Endothelial cell of umbilical vein (primary cell): ENCODE results near the gene ARID2. TPM values are rescaled to one million over a fixed set of nuclear protein-coding genes. Genes with fewer than 3 reads are reported as not detected.

Experiments used
- BruUV-seq: library from RNA; stranded (reverse); fragments of 400-500 nt; replicated peaks from 2 replicates; lab custom pipeline; 2021; lab: Mats Ljungman, UMichigan
- CTCF ChIA-PET: fragments of 300-600, 350-600 bp; sonication (Branson Sonifier 250); formaldehyde crosslinking; loops from one replicate; lab custom pipeline; 2021; ENCODE audit warnings: antibody characterized with exemption, inconsistent platforms; lab: Charles Lee
- POLR2A ChIA-PET: fragments of 300-600, 350-600 bp; sonication (Branson Sonifier 250); formaldehyde crosslinking; loops from one replicate; lab custom pipeline; 2021; ENCODE audit warnings: antibody characterized with exemption, inconsistent platforms; lab: Charles Lee
- DNase-seq: peaks from one replicate; pipeline ENCODE4 v3.0.0-alpha.2; 2011; ENCODE audit warnings: low read depth, low spot score
- FAIRE-seq: peaks from 2 replicates; lab custom pipeline; 2011; peaks lifted over from hg19 to GRCh38; lab: Jason Lieb, UNC
- H2AFZ ChIP-seq: 2 replicates; pipeline ENCODE4 v1.6.0; 2012; ENCODE audit warnings: low read depth, low read length, control low read depth, inconsistent platforms
- H3K27ac ChIP-seq: 2 replicates; pipeline ENCODE4 v1.5.1; 2011; ENCODE audit warnings: low read depth, mild to moderate bottlenecking, control low read depth, low read length, moderate library complexity; ENCODE audit not compliant: insufficient read depth
- H3K27me3 ChIP-seq, 2 experiments: 2 replicates each; pipeline versions ENCODE4 v1.6.0 to v1.6.1; 2011; ENCODE audit warnings: low read length in 2 of 2, mixed read lengths in 1 of 2; ENCODE audit not compliant: control insufficient read depth in 2 of 2, insufficient read depth in 2 of 2
- H3K36me3 ChIP-seq, 2 experiments: 2 replicates in 1 of 2; 3 replicates in 1 of 2; pipeline ENCODE4 v1.5.1; 2011; ENCODE audit warnings: low read length in 2 of 2, mild to moderate bottlenecking in 1 of 2, moderate library complexity in 1 of 2; ENCODE audit not compliant: control insufficient read depth in 2 of 2, insufficient read depth in 2 of 2; ENCODE audit errors: extremely low read depth in 1 of 2
- H3K4me1 ChIP-seq: 3 replicates; pipeline ENCODE4 v1.5.1; 2011; ENCODE audit warnings: mild to moderate bottlenecking, low read length; ENCODE audit not compliant: control insufficient read depth, insufficient read depth; ENCODE audit errors: extremely low read depth
- H3K4me2 ChIP-seq: 2 replicates; pipeline ENCODE4 v1.6.1; 2011; ENCODE audit warnings: low read length, control low read depth, mixed read lengths; ENCODE audit not compliant: insufficient read depth
- H3K4me3 ChIP-seq, 3 experiments: fragments of 200-600 bp in 1 of 3; sonication (generic), shearing (Covaris generic) in 1 of 3; replicated peaks in 1 of 3; 2 replicates each; pipeline ENCODE4 v1.5.1; 2011 to 2016; ENCODE audit warnings: control low read depth in 3 of 3, low read length in 3 of 3, mild to moderate bottlenecking in 2 of 3, inconsistent platforms in 1 of 3, low read depth in 1 of 3, moderate library complexity in 1 of 3; ENCODE audit not compliant: insufficient read depth in 1 of 3
- H3K79me2 ChIP-seq: 2 replicates; pipeline ENCODE4 v1.6.0; 2012; ENCODE audit warnings: low read length, inconsistent platforms; ENCODE audit not compliant: control insufficient read depth, insufficient read depth
- H3K9ac ChIP-seq: replicated peaks from 2 replicates; pipeline ENCODE3; 2011; ENCODE audit warnings: low read length, control low read depth; ENCODE audit not compliant: insufficient read depth; ENCODE audit errors: extremely low read depth
- H3K9me1 ChIP-seq: replicated peaks from 3 replicates; pipeline ENCODE4 v1.6.0; 2011; ENCODE audit warnings: mild to moderate bottlenecking, low read length; ENCODE audit not compliant: control insufficient read depth, insufficient read depth; ENCODE audit errors: extremely low read depth
- H3K9me3 ChIP-seq: replicated peaks from 2 replicates; pipeline ENCODE4 v1.5.1; 2012; ENCODE audit warnings: low read length, inconsistent platforms; ENCODE audit not compliant: control insufficient read depth, insufficient read depth
- H4K20me1 ChIP-seq: replicated peaks from 2 replicates; pipeline ENCODE3; 2011; ENCODE audit warnings: mild to moderate bottlenecking, low read length; ENCODE audit not compliant: control insufficient read depth, insufficient read depth; ENCODE audit errors: extremely low read depth
- EZH2 ChIP-seq: IDR thresholded peaks from 2 replicates; pipeline ENCODE4 v1.6.1; 2012; ENCODE audit warnings: borderline replicate concordance, low read depth, mild to moderate bottlenecking, moderate library complexity, low read length, inconsistent platforms; ENCODE audit not compliant: severe bottlenecking
- FOS ChIP-seq: IDR thresholded peaks from 2 replicates; pipeline ENCODE4 v1.6.1; 2011; ENCODE audit warnings: mild to moderate bottlenecking, low read length, moderate library complexity, borderline replicate concordance; ENCODE audit not compliant: insufficient read depth
- GATA2 ChIP-seq: IDR thresholded peaks from 2 replicates; pipeline ENCODE4 v1.7.0; 2011; ENCODE audit warnings: low read depth, mild to moderate bottlenecking, moderate library complexity, mixed read lengths, low read length; ENCODE audit not compliant: insufficient read length, insufficient read depth
- JUN ChIP-seq: IDR thresholded peaks from 2 replicates; pipeline ENCODE4 v1.6.1; 2011; ENCODE audit warnings: borderline replicate concordance, low read depth; ENCODE audit not compliant: insufficient read length, insufficient read depth
- MYC ChIP-seq: IDR thresholded peaks from one replicate; pipeline ENCODE4 v1.6.1; 2011; ENCODE audit warnings: mild to moderate bottlenecking, low read depth, low read length
- POLR2A ChIP-seq: IDR thresholded peaks from 2 replicates; pipeline ENCODE4 v1.6.1; 2012; ENCODE audit warnings: low read depth, mild to moderate bottlenecking, control low read depth, low read length
- POLR2AphosphoS5 ChIP-seq: IDR thresholded peaks from 2 replicates; pipeline ENCODE4 v1.6.1; 2012; ENCODE audit warnings: low read depth, mild to moderate bottlenecking, control low read depth, low read length, moderate library complexity; ENCODE audit not compliant: insufficient read depth
- dilution Hi-C: fragments of 300-500 bp; cut with MboI; formaldehyde crosslinking; loops from one replicate; pipeline ENCODE4 v1.15.0; 2019; ENCODE audit warnings: low sequenced_read_pairs; ENCODE audit not compliant: extremely low pct_ligation_motif_present
- intact Hi-C: fragments of 100-400 bp; cut with micrococcal nuclease; formaldehyde crosslinking; loops from one replicate; pipeline ENCODE4 v1.10.0; 2022
- polyA plus RNA-seq, 4 experiments: library from polyadenylated mRNA; depleted of rRNA in 3 of 4; stranded (reverse) in 3 of 4; unstranded in 1 of 4; fragments of >200 nt; gene quantifications; 2 replicates each; pipeline versions ENCODE4 v1.2.1 to v1.2.3, GENCODE V29; 2011 to 2012; ENCODE audit warnings: missing spikeins in 1 of 4
- total RNA-seq: library from RNA; stranded (reverse); gene quantifications from 2 replicates; pipeline ENCODE4 v1.2.3, GENCODE V29; 2021
- TF ChIP-seq, protein P1 (sequence below): IDR thresholded peaks from 2 replicates; pipeline ENCODE4 v1.6.1; 2011; ENCODE audit not compliant: insufficient read depth, insufficient read length
- TF ChIP-seq, protein P2 (sequence below), 2 donors: IDR thresholded peaks; 1 replicate in 1 of 2; 2 replicates in 1 of 2; pipeline ENCODE4 v1.5.1; 2011; ENCODE audit warnings: low read length in 2 of 2, mild to moderate bottlenecking in 2 of 2, moderate library complexity in 2 of 2, control low read depth in 1 of 2, inconsistent platforms in 1 of 2, low read depth in 1 of 2; ENCODE audit not compliant: insufficient read depth in 1 of 2; ENCODE audit errors: extremely low read depth in 1 of 2

Gene ARID2
- total and polyA plus RNA-seq, 2 donors (not counting 3 experiments of a cell fraction or from before 2014, with no cell fraction given) = 10.8 to 26.7 TPM

- intact Hi-C loops (no loop called here), dilution Hi-C loops (no loop called here)
- Histone ChIP-seq H4K20me1 (peaks cover 3% of the 10 kb centered on the region), H3K27me3 (no peaks in the 10 kb centered on the region), H3K36me3 (peaks cover 0 to 7% of the 10 kb centered on the region in 2 experiments), H2AFZ (no peak overlapping the region), H3K9me1 (no peaks in the 10 kb centered on the region), H3K27ac (no peak overlapping the region), H3K4me3 (no peak overlapping the region), H3K4me2 (no peak overlapping the region), H3K9me3 (no peaks in the 10 kb centered on the region), H3K9ac (no peak overlapping the region), H3K4me1 (no peaks in the 10 kb centered on the region), H3K79me2 (no peaks in the 10 kb centered on the region)
- DNase-seq = no peak
- CTCF ChIA-PET = interaction anchor here (1.1 to 1.2 kb wide), 2 partner anchors 14 to 19 kb away, joined by 3 to 4 read pairs; no protein-coding TSS in a partner anchor
- TF ChIP-seq, protein P1, sequence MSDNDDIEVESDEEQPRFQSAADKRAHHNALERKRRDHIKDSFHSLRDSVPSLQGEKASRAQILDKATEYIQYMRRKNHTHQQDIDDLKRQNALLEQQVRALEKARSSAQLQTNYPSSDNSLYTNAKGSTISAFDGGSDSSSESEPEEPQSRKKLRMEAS = no peak
- TF ChIP-seq EZH2 (no peak), JUN (no peak), POLR2AphosphoS5 (no peak), POLR2A (no peak), MYC (no peak), FOS (no peak), GATA2 (no peak)
- TF ChIP-seq, protein P2, sequence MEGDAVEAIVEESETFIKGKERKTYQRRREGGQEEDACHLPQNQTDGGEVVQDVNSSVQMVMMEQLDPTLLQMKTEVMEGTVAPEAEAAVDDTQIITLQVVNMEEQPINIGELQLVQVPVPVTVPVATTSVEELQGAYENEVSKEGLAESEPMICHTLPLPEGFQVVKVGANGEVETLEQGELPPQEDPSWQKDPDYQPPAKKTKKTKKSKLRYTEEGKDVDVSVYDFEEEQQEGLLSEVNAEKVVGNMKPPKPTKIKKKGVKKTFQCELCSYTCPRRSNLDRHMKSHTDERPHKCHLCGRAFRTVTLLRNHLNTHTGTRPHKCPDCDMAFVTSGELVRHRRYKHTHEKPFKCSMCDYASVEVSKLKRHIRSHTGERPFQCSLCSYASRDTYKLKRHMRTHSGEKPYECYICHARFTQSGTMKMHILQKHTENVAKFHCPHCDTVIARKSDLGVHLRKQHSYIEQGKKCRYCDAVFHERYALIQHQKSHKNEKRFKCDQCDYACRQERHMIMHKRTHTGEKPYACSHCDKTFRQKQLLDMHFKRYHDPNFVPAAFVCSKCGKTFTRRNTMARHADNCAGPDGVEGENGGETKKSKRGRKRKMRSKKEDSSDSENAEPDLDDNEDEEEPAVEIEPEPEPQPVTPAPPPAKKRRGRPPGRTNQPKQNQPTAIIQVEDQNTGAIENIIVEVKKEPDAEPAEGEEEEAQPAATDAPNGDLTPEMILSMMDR (IDR thresholded peaks at IDR 0.05; ENCODE audit: extremely low read depth in 1 of 2, insufficient read depth in 1 of 2, low read depth in 1 of 2, low read length in 2 of 2) = no peak
- POLR2A ChIA-PET = no interaction called here
- no peak for FAIRE-seq
- BruUV-seq = no TSS peak
These were observed 205.4 kb downstream of the ARID2 start for GRCh38 chr12:45934956-45935355.
